ENCODE measurements around the gene GREB1.

The GREB1 gene

DNA sequence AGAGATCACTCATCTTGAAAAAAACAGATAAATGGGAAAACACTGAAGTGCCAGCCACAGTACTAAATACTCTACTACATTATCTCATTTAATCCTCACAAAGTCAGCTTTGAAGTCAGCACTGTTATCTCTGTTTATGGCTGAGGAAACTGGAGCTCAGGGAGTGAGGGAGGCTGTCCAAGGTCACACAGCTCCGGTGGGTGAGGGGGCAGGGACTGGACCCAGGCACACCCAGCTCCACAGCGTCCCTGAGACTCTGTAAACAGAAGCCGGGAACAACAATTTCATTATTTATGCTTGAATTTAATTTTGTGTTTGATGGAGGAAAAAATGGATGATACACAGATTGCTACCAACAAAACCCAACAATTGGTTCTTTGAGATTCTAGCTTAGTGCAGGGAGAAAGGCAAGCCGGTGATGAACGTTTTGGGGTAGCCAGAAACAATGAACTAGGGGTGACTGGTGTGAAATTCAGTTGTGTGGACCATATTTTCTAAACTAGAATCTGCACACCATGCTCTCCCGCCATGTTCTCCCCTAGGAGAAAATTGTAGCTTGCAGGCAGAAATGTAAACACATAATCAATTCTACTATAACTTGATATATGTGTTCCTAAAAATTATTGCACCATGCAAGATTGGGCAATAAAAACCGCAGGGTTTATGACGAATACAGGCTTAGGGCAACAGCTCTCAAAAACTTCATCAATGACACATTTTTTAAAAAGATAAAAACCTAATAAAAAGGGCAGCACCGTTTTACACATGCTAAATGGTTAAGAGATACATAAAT lies at the start of gene GREB1:
TSS of gene GREB1 (plus strand) at position 768 of the 793 bp plus-strand sequence. CDS start 22,570 bp downstream, outside the sequence.
- DNase-seq (ENCODE audit: low read depth in 1 of 2, low spot score in 1 of 2) = no peak

DNA sequence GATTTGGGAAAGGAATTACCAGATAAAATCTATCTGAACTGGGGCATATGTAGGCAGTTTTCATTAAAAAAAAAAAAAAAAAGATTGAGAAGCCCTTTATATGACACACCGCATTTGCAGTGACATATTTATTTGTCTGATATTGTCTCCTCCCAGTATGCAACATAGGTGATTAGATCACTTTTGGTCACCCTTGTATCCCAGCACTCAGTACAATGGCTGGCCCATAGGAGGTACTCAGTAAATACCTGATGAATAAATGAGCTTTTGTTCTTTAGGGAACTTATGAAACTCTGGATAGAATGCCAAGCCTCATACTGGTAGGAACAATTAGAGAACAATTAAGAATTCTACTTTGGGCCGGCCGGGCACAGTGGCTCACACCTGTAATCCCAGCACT lies 45.0 kb upstream of the GREB1 start:
- DNase-seq (ENCODE audit: low read depth in 1 of 2, low spot score in 1 of 2) = no peak

- no peak for DNase-seq (ENCODE audit: low read depth in 1 of 2, low spot score in 1 of 2)
Observed at GRCh38 chr2:11490194-11490593, 43.7 kb upstream of the GREB1 start.

DNA sequence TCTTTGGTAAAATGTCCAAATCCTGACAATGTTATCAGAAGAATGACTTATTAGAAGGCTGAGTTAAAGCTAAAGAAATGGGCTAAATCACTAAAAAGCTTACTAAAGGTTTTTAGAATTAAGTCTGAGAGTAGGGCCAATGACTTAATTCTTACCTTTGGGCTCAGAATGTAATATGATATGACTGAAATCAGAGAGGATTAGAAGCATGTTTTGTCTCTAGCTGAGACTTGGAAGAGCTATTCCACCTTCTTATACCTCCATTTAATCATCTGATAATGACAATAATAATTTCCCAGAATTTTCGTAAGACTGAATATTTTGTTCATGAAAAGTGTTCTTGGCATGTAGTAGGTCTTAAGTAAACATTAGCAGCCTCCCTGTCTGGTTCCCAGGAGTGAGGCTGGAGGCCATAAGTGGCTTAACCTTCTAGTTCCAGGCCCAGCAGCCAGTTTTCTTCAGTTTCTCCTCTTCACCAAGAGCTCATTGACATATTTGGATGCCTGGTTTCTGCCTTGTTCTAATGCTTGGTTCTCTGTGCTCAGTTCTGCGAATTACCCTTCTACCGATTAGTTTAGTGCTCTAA lies 42.4 kb upstream of the GREB1 start:
- no peak for DNase-seq (ENCODE audit: low read depth in 1 of 2, low spot score in 1 of 2)

DNA sequence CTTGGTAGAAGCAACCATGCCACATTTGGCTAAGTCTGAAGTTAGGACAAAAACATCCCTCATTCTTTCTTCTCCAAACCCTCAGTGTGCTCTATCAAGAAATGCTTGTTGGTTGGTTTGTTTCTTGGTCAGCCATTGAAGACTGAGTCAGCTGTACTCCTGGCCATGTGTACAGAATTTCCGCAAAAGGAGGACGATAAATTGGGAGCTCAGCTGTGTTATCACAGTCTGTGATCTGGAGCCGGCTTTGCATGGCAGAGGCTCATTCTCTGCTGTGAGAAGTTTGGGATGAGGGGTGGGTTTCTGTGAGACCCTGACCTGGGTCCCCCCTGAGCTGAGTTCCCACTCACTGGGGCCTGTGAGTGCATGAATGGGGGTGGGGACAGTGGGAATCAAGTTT lies 41.6 kb upstream of the GREB1 start:
- DNase-seq (ENCODE audit: low read depth in 1 of 2, low spot score in 1 of 2) = no peak

- no peak for DNase-seq (ENCODE audit: low read depth in 1 of 2, low spot score in 1 of 2)
Observed at GRCh38 chr2:11492720-11493119, 41.1 kb upstream of the GREB1 start.

- no peak for DNase-seq (ENCODE audit: low read depth in 1 of 2, low spot score in 1 of 2)
Observed at GRCh38 chr2:11493282-11493681, 40.6 kb upstream of the GREB1 start.

DNA sequence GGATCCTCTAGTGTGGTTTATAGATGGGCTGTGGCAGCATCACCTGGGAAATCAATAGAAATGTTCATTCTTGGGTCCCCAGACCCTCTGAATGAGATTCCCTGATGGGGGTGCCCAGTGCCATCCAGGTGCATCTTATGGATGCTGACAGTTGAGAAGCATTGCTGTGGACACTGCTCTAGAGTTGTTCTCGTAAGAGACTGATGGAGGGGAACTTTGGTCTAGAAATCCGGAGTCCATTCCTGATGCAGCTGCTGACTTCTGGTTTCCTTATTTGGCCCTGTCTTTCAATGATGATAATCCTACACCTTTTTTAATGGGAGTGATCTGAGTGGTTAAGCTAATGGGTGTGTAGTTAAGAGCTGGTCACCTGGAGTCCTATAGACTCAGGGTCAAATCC lies 39.5 kb upstream of the GREB1 start:
- DNase-seq (ENCODE audit: low read depth in 1 of 2, low spot score in 1 of 2) = no peak

DNA sequence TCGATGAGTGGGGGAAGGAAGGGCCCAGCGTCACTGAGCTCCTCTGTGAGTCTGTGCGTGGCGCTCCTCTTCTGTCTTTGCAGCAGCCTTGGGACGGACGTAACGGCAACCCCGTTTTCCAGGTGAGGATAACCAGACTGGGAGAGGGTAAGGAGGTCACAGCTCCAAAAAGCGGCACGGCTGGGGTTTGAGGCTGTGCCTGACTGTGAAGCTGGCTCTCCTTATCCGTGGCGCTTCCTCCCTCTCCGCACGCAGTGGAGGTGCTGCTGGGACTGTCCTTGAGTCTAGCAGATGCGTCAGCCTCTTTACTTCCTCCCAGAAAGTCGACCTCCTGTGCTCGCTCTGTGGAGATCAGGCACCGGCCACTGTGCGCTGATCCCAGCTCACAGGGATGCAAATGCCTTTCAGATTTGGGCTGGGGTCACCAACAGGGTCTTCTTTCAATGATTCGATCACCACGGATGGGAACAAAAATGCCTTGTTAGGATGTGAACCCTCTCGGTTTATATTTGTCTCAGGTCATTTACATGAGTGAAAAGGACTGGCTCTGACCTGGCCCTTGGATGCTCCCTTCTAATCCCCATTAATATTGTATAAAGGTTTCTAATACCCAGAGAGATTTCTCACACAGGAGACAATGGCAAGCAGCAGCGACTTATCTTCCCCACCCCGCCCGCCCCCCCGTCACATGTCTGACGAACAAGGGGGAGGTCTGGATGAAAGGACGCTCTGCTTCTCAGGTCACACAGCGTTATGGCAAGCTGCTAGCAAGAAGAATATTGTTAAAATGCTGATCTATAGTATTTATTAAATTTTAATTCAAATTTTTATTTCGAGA lies 37.8 kb upstream of the GREB1 start:
- DNase-seq (ENCODE audit: low read depth in 1 of 2, low spot score in 1 of 2) = no peak

DNA sequence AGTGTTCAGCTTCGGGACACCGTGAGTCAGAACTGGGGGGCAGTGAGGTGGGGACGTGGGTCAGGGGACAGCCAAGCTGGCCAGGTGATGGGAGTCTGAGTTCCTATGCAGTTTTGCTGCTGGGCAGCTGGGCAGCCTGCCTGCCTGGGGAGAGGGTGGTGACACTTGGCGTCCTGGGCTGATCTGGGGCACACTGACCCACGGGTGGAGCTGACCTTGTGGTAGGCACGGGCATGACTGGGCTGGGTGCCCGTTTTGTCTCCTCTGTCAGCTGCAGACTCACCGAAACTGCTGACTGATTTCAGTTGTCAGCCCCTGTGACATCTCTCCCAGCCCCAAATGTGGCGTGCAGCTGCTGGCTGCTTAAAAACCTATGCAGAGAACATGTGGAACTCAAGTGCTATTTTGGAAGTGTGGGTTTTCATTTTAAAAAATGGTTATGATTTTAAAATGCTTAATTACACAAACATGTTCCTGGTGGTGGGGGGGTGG lies 35.3 kb upstream of the GREB1 start:
- DNase-seq (ENCODE audit: low read depth in 1 of 2, low spot score in 1 of 2) = no peak

DNA sequence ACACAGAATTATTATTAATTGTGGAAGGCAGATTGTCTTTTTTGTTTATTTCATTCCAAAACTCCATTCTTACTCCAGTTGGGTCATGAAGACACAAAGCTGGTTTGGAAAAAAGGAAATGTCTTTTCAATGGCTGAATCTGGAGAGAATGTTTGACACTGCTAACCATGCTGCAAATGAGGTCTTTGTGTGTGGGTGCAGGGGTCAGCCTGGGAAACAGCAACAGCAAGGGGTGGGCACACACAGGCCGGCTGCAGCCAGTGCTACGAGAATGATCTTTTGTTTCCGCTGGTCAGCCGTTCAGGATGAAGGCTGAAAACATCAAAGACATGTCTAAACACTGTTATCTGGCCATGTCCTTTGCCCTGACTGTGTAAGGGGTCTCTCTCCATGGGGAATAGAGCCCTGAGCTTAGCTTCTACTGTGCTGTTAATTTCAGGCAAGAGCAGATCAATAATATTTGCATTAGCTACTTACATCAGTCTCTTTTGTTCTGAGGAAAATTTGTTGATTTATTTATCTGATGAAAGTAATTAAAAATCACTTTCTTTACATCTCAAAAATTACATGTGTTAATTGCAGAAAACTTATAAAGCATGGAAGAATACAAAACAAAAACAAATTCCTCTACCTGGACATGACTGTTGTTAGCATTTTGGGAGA lies 34.6 kb upstream of the GREB1 start:
- no peak for DNase-seq (ENCODE audit: low read depth in 1 of 2, low spot score in 1 of 2)

- DNase-seq (ENCODE audit: low read depth in 1 of 2, low spot score in 1 of 2) = no peak
Observed at GRCh38 chr2:11500702-11501303, 33.0 kb upstream of the GREB1 start.

GRCh38 chr2:11502740-11503292 lies 31.0 kb upstream of the GREB1 start:
- DNase-seq (ENCODE audit: low read depth in 1 of 2, low spot score in 1 of 2) = no peak

GRCh38 chr2:11503354-11503927 lies 30.4 kb upstream of the GREB1 start:
- DNase-seq (ENCODE audit: low read depth in 1 of 2, low spot score in 1 of 2) = no peak

GRCh38 chr2:11505652-11506610 lies 27.9 kb upstream of the GREB1 start:
- DNase-seq (ENCODE audit: low read depth in 1 of 2, low spot score in 1 of 2) = no peak

- DNase-seq (ENCODE audit: low read depth in 1 of 2, low spot score in 1 of 2) = no peak
Observed at GRCh38 chr2:11506611-11506969, 27.3 kb upstream of the GREB1 start.

GRCh38 chr2:11507517-11507916 lies 26.3 kb upstream of the GREB1 start:
- no peak for DNase-seq (ENCODE audit: low read depth in 1 of 2, low spot score in 1 of 2)

DNA sequence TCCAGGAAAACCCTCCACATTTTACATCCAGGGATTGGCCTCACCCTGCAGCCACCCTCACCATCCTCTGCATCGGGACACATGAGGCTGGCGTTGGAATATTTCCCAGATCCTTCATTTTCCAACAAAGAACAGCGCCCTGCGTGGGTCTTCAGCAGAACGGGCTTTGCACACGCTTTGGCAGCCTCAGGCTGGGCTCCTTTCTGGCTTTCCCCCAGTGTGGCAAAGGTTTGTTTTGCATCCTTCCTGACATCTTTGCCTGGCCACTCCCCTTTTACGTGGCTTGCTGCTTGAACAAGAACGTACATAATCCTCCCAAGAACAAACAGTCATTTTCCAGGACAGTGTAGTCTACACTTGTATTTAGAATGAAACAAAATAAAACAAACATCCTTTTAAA lies 25.6 kb upstream of the GREB1 start:
- DNase-seq (ENCODE audit: low read depth in 1 of 2, low spot score in 1 of 2) = no peak
